Adipose tissue (tissue), 3 donors: ENCODE results near the gene AKAP6. TPM values are rescaled to one million over a fixed set of nuclear protein-coding genes. Genes with fewer than 3 reads are reported as not detected.

Source experiments
- H3K27ac ChIP-seq: one replicate; pipeline ENCODE4 v1.5.1; 2013; ENCODE audit warnings: low read depth, low read length
- WGBS, 3 donors: extraction: QIAGEN DNeasy Blood & Tissue Kit; methylation state at CpG; one replicate each; pipeline ENCODE4 v1.1.7; 2013; 5-methylcytosine and 5-hydroxymethylcytosine counted together
- polyA plus RNA-seq, 3 donors: library from polyadenylated mRNA; stranded (reverse); fragments of 200-250 nt; gene quantifications; one replicate each; pipeline ENCODE4 v1.2.3, GENCODE V29; 2013
- donor health status: healthy with polysubstance abuse.
- donor health status: Bipolar disorder and iron deficiency.
- donor health status: healthy.

AKAP6 gene
- polyA plus RNA-seq, 3 donors = 0.27 to 1.9 (median 0.29) TPM

DNA sequence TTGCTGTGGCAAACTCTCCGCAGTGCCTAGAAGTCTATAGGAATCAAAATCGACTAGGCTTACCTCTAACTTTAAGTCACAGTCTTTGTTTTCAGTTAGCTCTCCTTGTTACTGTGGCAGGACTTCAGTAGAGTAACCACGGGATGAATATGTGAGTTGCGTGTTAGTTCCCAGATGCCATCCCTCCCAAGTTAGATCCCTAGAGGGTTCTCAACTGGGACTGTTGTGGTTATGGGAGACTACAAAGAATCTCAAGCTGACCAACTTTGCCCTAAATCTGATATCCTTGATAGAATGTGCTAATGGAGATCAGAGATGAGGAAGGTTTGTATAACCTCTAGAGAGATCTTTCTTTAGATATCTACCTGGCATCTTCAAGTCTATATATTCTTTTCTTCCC, 208.1 kb downstream of the AKAP6 start:
- WGBS, 3 donors = 76 to 91% (median 90%) methylated on average over 4 of the region's 4 CpGs

DNA sequence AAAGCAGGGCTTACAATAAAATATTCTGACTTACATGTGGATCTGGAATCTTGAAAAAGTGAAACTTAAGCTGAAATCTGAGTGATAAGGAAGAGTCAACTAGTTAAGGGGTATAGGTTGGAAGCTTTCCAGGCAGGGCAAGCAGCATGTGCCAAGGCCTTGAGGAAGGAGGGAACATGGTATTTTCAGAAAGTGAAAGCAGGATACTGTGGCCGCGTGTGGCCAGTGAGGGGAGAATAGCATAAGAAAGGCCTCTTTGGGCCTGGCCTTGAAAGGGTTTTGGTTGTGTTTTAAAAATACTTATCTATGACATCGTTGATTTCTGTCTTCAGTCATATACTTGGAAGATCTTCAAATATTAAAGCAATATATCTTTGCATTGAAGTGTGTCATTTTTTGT, 213.4 kb downstream of the AKAP6 start:
- no peak overlapping the region for H3K27ac ChIP-seq
- WGBS, 3 donors = 43 to 53% (median 50%) methylated on average over 3 of the region's 3 CpGs

More for the DNA sequence above, 208.1 kb downstream of the AKAP6 start:
- H3K27ac ChIP-seq = no peak overlapping the region

GRCh38 chr14:32545095-32545494, 216.0 kb downstream of the AKAP6 start:
- 85 to 94% (median 93%) methylated on average over 4 of the region's 4 CpGs for WGBS, 3 donors
- no peak overlapping the region for H3K27ac ChIP-seq

DNA sequence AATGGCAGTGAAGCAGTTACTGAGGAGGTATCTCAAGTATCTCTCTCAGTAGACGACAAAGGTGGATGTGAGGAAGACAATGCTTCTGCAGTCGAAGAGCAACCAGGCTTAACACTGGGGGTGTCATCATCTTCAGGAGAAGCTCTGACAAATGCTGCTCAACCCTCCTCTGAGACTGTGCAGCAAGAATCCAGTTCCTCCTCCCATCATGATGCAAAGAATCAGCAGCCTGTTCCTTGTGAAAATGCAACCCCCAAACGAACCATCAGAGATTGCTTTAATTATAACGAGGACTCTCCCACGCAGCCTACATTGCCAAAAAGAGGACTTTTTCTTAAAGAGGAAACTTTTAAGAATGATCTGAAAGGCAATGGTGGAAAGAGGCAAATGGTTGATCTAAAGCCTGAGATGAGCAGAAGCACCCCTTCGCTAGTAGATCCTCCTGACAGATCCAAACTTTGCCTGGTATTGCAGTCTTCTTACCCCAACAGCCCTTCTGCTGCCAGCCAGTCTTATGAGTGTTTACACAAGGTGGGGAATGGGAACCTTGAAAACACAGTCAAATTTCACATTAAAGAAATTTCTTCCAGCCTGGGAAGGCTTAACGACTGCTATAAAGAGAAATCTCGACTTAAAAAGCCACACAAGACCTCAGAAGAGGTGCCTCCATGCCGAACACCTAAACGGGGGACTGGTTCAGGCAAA, 216.6 kb downstream of the AKAP6 start:
- 73 to 79% (median 73%) methylated on average over 10 of the region's 10 CpGs for WGBS, 3 donors
- no peak overlapping the region for H3K27ac ChIP-seq

DNA sequence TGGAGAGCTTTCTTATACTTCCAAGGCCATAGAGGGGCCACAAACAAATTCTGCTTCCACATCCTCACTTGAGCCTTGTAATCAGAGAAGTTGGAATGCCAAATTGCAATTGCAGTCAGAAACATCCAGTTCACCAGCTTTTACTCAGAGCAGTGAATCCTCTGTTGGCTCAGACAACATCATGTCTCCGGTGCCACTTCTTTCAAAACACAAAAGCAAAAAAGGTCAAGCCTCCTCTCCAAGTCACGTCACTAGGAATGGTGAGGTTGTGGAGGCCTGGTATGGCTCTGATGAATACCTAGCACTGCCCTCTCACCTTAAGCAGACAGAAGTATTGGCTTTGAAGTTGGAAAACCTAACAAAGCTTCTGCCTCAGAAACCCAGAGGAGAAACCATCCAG, 217.1 kb downstream of the AKAP6 start:
- 87 to 92% (median 88%) methylated on average over 2 of the region's 2 CpGs for WGBS, 3 donors
- no peak overlapping the region for H3K27ac ChIP-seq

DNA sequence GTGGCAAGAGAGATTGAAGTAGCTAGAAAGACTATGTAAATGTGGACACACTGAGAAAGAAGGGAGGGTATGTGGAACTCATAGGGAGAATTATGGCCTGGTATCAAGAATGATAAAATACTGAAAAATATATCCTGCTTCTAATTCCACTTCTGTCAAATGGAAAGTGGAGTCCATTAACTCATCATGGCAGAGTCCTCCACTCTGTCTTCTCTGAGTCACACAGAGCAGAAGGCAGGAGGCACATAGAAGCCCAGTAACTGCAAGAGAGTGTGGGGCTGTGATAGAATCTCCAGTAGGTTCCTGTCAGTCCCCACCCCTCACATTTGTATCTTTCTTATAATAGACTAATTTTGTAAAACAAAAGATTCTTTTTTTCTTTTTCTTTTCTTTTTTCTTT, 223.7 kb downstream of the AKAP6 start:
- no peak overlapping the region for H3K27ac ChIP-seq

- H3K27ac ChIP-seq = no peak overlapping the region
- 47 to 91% (median 89%) methylated on average over 1 of the region's 1 CpG for WGBS, 3 donors
These were observed 229.9 kb downstream of the AKAP6 start for GRCh38 chr14:32559048-32559447.

- H3K27ac ChIP-seq = no peak overlapping the region
- WGBS, 3 donors = 75 to 84% (median 80%) methylated on average over 1 of the region's 1 CpG
These were observed 230.5 kb downstream of the AKAP6 start for GRCh38 chr14:32559590-32559989.

- H3K27ac ChIP-seq = no peak overlapping the region
- WGBS, 3 donors = 29 to 31% (median 30%) methylated on average over 9 of the region's 9 CpGs
These were observed 231.2 kb downstream of the AKAP6 start for GRCh38 chr14:32560209-32560857.

GRCh38 chr14:32561520-32561919, 232.4 kb downstream of the AKAP6 start:
- 44 to 63% (median 53%) methylated on average over 1 of the region's 1 CpG for WGBS, 3 donors

DNA sequence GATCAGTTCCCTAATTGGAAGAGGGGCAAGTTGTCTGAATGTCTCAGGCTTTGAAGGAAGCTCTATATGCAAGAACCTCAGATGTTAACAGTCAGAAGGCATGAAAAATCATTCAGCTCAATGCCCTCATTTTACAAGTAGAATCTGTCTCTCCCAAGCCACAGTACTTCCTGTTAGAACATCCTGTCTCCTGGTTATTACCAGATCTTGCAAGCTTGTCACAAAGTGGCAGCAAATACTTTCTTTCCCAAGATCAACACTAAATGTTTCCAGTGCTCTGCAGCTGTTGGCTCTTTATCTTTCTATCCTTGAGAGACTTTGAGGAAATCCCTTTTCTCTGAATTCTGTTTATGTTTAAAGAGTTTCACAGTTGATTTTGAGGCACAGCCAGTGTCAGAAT, 235.5 kb downstream of the AKAP6 start:
- no peak overlapping the region for H3K27ac ChIP-seq

More at GRCh38 chr14:32561520-32561919, 232.4 kb downstream of the AKAP6 start:
- no peak overlapping the region for H3K27ac ChIP-seq

DNA sequence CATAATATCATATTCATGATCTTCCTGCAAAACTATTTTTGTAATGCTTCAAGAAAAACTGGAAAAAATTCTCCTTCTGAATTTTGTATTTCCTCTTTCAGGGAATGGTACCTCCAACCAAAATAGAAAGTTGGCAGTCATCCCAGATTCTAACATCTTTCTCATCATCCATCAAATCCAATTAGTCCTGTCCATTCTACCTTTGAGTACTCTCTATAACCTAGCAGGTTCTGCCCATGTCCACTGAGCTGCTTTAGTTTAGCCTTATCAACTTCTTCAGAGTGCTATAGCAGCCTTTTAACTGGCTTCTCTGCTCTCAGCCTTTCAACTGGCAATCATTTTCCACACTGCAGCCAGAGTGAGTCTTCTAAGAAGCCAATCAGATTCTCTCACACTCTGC, 236.2 kb downstream of the AKAP6 start:
- no peak overlapping the region for H3K27ac ChIP-seq

DNA sequence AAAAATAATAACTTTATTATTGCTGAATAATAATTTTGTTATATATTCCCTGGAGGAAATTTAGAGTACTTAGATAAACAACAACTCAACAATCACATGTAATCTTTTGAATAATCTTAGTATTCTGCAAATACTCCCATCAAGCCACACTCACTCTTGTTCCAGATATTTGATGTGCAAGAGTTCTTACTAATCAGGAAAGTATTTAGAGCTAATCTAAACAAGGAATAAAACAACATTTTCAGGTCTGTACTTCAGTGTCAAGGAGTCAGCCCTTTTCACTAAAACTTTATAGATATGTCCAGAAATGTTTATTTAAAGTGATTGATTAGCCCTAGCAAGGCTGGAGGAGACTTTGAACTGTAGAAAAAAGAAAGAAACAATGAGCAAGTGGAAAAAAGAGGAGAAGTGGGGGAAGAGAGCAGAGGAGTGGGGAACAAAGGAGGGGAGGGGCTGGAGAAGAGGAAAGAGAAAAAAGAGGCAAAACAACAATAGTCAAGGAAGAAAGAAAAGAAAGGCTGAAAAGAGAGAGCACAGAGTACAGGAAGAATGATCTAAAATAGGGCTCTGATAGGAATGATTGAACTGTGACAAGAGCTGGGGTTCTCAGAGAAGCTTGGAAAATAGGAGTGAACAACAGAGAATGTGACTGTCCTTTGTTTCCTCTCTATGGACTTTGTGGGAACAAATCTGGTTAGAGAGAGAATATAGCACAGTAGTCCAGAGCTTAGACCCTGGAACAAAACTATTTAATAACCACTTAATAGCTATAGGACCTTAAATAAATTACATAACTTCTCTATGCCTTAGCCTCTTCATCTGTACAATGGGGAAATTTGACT, 238.7 kb downstream of the AKAP6 start:
- no peak overlapping the region for H3K27ac ChIP-seq

DNA sequence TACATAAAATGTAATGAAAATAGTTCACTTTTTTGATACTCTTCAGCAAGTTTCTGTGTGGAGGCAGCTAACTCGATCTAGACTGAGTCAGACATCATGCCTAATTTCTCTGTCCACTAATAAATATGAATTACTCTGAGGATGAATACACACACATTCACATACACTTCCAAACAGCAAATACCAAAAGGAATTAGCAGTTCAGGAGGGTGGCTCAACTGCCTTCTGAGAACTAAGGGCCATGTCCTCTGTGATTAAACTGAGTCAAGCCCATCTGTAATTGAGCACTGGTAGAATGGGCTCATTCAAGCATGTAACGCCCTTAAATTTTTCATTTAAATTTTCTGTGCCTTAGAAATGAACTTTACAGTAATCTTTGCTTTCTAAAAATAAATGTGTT, 242.5 kb downstream of the AKAP6 start:
- whole genome bisulfite sequencing, 3 donors = 90 to 95% (median 90%) methylated on average over 2 of the region's 2 CpGs
- no peak overlapping the region for H3K27ac ChIP-seq

DNA sequence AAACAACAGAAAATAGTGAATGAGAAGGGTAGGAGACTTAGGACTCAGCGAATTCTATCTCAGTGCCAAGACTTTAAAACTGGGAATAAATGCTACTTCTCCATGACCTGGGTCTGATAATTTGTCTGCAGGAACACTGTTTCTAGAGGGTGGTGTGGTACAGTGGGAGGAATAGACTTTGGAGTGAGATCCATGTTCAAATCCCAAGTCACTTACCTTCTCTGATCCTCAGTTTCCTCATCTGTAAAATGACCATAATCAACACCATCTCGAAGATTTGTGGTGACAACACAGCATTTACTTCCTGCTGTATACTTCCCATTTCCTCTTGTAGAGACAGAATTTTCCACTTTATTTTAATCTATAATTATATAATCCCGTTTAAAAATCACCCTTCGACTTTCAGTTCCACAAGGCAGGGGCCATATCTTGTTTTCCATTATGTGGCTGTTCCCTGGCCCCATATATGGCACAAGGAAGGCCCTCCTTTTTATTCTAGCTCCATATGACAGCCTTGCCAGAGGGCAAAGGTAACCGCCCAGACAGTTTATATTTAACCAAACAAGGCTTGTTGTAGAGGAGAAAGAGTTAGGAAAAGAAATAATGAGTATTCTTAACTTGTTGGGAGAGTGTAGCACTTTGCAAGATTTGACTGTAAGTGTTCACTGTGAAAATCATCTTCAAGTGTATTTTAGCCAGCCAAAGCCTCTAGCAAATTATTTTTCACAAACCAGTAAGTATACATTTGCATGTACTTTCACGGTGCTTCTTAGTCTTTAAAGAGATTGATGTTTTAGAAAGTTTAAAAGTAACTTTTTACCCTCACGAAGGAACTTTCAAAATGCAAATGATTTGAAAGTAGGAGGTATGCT, 243.1 kb downstream of the AKAP6 start:
- no peak overlapping the region for H3K27ac ChIP-seq
- 61 to 74% (median 63%) methylated on average over 7 of the region's 7 CpGs for WGBS, 3 donors

GRCh38 chr14:32572867-32573150, 243.7 kb downstream of the AKAP6 start:
- H3K27ac ChIP-seq = no peak overlapping the region

DNA sequence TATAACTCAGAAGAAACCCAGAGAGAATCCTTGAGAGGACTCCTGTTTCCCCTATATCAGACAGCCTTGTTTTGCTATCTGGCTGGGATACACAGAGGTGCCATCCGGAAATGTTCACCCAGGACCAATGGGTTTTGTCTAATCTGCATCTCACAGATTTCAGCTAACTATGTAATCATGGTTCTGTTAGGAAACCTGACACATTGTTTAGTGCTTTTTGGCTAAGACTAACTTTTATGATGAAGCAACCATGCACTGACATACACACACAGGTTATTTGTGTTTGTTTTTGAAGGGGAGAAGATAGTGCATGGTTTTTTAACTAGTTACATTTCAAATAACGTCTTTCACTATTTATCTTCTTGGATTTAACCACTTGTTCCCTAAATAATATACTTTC, 245.2 kb downstream of the AKAP6 start:
- 65 to 74% (median 70%) methylated on average over 2 of the region's 2 CpGs for WGBS, 3 donors

GRCh38 chr14:32576088-32576795, 247.1 kb downstream of the AKAP6 start:
- no peak overlapping the region for H3K27ac ChIP-seq
- WGBS, 3 donors = 12 to 23% (median 20%) methylated on average over 6 of the region's 6 CpGs

More for the DNA sequence above, 245.2 kb downstream of the AKAP6 start:
- no peak overlapping the region for H3K27ac ChIP-seq
